ENCODE data around the gene MAP3K4. TPM values are rescaled to one million over a fixed set of nuclear protein-coding genes. Genes with fewer than 3 reads are reported as not detected.

The MAP3K4 gene
- total RNA-seq, 4 donors from 2014 or later: 22.5 to 38.0 (median 27.4) TPM

DNA sequence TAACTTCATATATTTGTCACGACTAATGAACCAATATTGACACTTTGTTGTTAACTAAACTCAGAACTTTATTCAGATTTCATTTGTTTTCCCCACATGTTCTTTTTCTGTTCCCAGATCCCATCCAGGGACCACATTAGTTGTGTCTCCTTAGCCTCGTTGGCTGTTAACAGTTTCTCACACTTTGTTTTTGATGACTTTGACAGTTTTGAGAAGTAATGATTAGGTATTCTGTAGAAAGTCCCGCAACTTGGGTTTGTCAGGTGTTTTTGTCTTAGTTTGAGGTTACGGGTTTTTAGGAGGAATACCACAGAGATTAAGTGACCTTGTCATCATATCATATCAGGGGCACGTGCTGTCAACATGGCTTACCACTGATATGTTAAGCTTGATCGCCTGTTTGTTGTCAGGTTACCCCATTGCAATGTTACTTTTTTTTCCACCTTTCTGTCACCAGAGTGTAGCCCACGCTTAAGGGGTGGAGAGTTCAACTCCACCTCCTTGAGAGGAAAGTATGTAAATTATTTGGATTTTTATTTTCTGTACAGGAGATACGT is 32.9 kb downstream of the MAP3K4 start:
- Histone ChIP-seq H3K27ac (no peak overlapping the region), H3K36me3 (peaks cover 0 to 12% (median 0%) of the 10 kb centered on the region in 3 donors), H3K4me3 (no peak overlapping the region), H3K9me3 (no peaks in the 10 kb centered on the region), H3K27me3 (no peaks in the 10 kb centered on the region), H3K4me1 (peaks cover 0 to 8% (median 6%) of the 10 kb centered on the region in 3 donors)
- intact Hi-C loops (cut with DNase I): no loop called here
- no peak for TF ChIP-seq POLR2A (IDR thresholded peaks at IDR 0.05)
- TF ChIP-seq, protein P1, sequence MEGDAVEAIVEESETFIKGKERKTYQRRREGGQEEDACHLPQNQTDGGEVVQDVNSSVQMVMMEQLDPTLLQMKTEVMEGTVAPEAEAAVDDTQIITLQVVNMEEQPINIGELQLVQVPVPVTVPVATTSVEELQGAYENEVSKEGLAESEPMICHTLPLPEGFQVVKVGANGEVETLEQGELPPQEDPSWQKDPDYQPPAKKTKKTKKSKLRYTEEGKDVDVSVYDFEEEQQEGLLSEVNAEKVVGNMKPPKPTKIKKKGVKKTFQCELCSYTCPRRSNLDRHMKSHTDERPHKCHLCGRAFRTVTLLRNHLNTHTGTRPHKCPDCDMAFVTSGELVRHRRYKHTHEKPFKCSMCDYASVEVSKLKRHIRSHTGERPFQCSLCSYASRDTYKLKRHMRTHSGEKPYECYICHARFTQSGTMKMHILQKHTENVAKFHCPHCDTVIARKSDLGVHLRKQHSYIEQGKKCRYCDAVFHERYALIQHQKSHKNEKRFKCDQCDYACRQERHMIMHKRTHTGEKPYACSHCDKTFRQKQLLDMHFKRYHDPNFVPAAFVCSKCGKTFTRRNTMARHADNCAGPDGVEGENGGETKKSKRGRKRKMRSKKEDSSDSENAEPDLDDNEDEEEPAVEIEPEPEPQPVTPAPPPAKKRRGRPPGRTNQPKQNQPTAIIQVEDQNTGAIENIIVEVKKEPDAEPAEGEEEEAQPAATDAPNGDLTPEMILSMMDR (IDR thresholded peaks at IDR 0.05): no peak
- DNase-seq: no peak
- WGBS, 2 donors: 87 to 89% methylated on average over 8 of the region's 8 CpGs

DNA sequence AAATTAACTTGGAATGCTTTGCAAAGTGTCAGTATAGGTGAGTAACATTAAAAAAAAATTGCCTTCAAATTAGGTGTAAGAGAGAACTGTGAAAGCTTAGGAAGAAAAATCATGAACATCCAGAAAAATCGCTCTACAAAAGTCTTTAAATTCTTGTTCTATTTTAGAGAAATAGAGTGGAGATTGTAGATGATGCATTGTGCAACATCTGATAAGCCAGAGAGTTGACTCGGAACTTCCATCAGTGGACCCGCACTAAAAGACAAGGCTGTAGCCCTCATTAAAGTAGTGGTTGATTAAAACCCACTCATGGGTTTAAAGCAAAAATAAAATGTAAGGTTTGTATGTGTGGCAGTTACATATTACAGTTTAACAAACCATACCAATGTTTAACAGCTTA is 35.8 kb downstream of the MAP3K4 start:
- Histone ChIP-seq H3K4me3 (no peak overlapping the region), H3K36me3 (peaks cover 0 to 7% (median 0%) of the 10 kb centered on the region in 3 donors), H3K27ac (no peak overlapping the region), H3K4me1 (peaks cover 0 to 33% (median 7%) of the 10 kb centered on the region in 3 donors), H3K27me3 (no peaks in the 10 kb centered on the region), H3K9me3 (no peaks in the 10 kb centered on the region)
- WGBS, 2 donors: 86 to 98% methylated on average over 3 of the region's 3 CpGs
- TF ChIP-seq, protein P1 (IDR thresholded peaks at IDR 0.05): no peak
- TF ChIP-seq POLR2A (IDR thresholded peaks at IDR 0.05): no peak
- no peak for DNase-seq
- intact Hi-C loops (cut with DNase I): no loop called here

- intact Hi-C loops (cut with DNase I): no loop called here
- peaks cover 0 to 53% (median 7%) of the 10 kb centered on the region in 3 donors for H3K4me1 ChIP-seq
Measured at GRCh38 chr6:161029195-161029809, 37.7 kb downstream of the MAP3K4 start.

DNA sequence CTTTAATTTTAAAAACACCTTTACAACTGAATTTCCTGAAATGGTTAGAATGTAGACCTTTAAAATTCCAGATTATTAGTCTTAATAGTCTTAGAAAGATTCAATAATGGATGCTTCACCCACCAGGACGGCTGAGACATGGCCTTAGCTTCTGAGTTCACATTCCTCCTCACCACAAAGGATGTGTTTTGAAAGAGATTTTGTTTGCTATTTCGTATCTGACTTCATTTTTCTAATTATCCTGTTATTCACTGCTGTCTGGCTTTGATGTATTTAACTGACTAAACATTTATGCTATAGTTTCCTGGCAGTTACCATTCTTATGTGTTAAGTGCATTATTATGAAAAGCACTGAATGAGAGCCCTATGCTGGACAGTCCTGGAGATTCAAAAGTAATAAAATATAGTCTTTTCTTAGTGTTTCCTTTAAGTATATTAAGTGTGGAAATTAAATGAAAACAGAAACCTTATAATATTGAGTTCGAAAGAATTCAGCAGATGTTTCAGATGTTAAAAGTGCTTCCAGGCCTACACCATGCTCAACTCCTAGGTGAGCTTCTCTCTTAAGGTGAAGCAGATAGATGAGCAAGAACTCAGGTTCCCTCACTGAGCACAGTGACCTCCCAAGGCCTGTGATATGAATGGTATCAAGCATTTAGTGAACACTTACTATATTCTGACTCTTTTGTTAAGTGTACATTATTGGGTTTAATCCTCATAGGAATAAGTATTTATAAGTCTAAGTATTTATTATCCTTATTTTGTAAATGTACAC is 40.3 kb downstream of the MAP3K4 start:
- Histone ChIP-seq H3K27me3 (no peaks in the 10 kb centered on the region), H3K36me3 (peaks cover 0 to 25% (median 0%) of the 10 kb centered on the region in 3 donors), H3K27ac (peak overlapping the region in 2 of 4 donors; percentile 1 to 12), H3K4me3 (no peak overlapping the region), H3K4me1 (peaks cover 0 to 60% (median 7%) of the 10 kb centered on the region in 3 donors), H3K9me3 (no peaks in the 10 kb centered on the region)
- intact Hi-C loops (cut with DNase I): no loop called here
- DNase-seq: no peak
- TF ChIP-seq, protein P1 (IDR thresholded peaks at IDR 0.05): no peak
- TF ChIP-seq POLR2A (IDR thresholded peaks at IDR 0.05): no peak
- WGBS, 2 donors: 40 to 44% methylated on average over 3 of the region's 3 CpGs

More at GRCh38 chr6:161029195-161029809, 37.7 kb downstream of the MAP3K4 start:
- WGBS, 2 donors: 63 to 64% methylated on average over 8 of the region's 8 CpGs
- no peak for DNase-seq
- Histone ChIP-seq H3K9me3 (no peaks in the 10 kb centered on the region), H3K36me3 (no peaks in the 10 kb centered on the region), H3K27me3 (no peaks in the 10 kb centered on the region), H3K27ac (peak overlapping the region; percentile 22 to 57 (median 34)), H3K4me3 (peak overlapping the region in 1 of 4 donors; percentile 10)
- no peak for TF ChIP-seq POLR2A (IDR thresholded peaks at IDR 0.05)
- TF ChIP-seq, protein P1 (IDR thresholded peaks at IDR 0.05): no peak

DNA sequence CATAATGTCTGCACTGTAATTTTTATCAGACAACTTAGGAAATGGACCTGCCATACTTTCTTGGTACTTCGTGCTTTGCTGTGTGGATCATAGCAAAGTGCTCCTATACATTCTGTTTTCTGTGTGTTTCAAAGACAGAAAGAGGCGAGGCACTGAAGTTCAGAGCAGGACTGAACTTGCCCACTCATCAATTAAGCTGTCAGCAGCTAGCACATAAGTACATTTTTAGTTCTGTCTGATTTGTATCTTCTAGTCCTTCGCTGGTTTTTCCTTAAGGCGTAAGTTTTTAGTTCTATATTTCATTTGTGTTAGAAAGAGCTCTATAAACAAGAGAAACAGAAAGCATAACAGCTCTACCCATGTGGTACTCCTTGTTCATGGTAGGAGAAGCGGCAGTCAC is 42.1 kb downstream of the MAP3K4 start:
- DNase-seq: no peak
- Histone ChIP-seq H3K9me3 (no peaks in the 10 kb centered on the region), H3K27ac (peak overlapping the region in 3 of 4 donors; percentile 11 to 59 (median 18)), H3K4me1 (peaks cover 0 to 74% (median 14%) of the 10 kb centered on the region in 3 donors), H3K4me3 (peak overlapping the region in 1 of 4 donors; percentile 36), H3K27me3 (no peaks in the 10 kb centered on the region), H3K36me3 (peaks cover 0 to 37% (median 0%) of the 10 kb centered on the region in 3 donors)
- WGBS, 2 donors: 27 to 44% methylated on average over 5 of the region's 5 CpGs
- TF ChIP-seq POLR2A (IDR thresholded peaks at IDR 0.05): no peak
- intact Hi-C loops (cut with DNase I): no loop called here

Measured in esophagus squamous epithelium (tissue), 5 donors.